GM19193 (cell line): ENCODE data around the gene TEX53.

Source experiments
- POLR2A ChIP-seq: IDR thresholded peaks from 4 replicates; pipeline ENCODE4 v1.6.1; 2011; ENCODE audit not compliant: insufficient read depth, insufficient read length; ENCODE audit errors: extremely low read depth

TEX53 gene

GRCh38 chr9:114626415-114627020, 31.1 kb downstream of the TEX53 start:
- no peak for TF ChIP-seq POLR2A

- no peak for TF ChIP-seq POLR2A
Measured at GRCh38 chr9:114624677-114625076, 32.9 kb downstream of the TEX53 start.

DNA sequence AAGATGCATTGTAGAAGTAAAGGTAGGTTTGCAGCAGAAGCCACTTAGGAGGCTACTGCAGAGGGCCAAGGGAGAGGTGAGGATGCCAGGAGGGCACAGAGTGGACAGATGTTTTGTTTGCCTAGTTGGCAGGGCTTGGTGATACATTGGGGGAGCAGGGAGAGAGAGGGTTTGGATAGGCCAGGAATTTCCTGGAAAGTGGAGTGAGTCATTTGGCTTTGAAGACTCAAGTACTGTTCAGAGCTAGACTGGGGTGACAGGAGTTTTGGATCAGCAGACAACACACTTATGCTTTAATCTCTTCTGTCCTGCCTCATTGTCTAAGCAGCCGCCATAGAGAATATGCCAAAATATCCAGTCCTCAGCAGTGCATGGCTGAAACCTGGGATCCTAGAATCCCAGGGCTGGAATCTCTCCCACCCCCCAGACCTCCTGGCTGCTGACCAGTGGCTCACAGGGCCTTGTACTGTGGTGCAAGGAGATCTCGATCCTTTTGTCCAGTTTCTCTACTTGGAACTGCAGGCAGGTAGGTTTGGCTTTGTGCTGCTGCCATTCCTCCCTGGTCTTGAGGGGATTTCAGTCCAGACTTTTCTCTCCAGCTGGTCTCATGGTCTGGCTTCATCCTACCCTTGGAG, 35.5 kb downstream of the TEX53 start:
- TF ChIP-seq POLR2A = no peak

DNA sequence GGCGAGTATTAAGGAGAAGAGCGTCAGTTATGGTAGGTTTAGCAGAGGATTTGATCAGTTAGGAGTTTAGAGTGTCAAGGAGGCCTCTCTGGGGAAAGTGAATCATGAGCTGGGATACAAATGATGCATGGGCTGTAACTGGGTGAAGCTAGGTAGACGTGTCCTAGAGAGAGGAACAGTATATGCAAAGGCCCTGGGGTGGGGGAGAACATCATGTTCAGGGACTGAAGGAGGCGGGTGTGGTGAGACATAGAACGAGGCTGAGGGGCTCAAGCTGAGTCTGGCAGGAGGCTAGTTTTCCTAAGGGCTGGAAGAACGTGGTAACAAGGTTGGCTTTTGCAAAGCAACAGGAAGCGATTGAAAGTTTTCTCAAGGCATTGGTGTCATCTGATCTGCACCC, 36.0 kb downstream of the TEX53 start:
- no peak for TF ChIP-seq POLR2A

DNA sequence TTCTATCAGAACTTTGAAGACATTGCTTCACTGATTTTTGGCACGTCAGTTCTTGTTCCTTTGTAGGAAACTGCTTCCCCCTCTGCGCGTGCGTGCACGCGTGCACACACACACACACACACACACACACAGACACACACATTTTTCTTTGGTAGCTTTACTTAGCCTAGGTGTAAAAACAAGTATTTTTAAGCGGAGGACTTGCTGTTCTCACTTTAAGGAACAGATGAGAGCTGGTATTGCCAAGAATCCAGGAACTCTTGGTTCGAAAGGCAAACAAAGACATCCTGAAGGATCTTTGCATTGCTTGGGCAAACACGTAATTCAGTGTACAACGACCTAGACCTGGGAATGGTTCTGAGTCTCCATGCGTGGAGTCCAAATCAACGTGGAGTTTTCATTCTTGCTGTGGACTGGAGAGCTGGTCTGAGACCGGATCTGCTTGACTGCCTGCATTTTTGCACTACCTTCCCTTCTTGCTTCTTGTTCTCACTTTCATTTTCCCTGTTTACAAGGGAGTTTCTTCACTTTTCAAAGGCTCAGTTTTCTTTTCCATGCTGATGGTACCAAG, 38.3 kb downstream of the TEX53 start:
- no peak for TF ChIP-seq POLR2A

GRCh38 chr9:114616684-114617520, 40.7 kb downstream of the TEX53 start:
- peak; percentile 21 for TF ChIP-seq POLR2A

DNA sequence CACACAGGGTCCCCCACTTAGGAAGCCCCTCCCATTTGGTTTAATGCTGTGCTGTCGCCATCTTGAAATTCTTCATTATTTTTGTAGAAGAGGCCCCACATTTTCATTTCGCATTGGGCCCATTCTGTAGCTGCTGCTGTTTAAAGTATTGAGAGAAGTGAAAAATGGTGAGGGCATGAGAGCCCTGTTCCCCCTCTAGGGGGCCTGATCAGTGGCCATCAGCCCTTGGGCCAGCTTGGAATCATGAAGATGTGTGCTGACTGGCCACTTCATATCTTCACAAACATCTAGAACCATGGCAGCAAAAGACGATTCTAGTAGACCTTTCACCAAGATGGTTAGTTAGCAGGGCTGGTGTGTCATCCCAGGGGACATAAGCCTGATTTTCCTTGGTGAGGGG, 43.2 kb downstream of the TEX53 start:
- no peak for TF ChIP-seq POLR2A

DNA sequence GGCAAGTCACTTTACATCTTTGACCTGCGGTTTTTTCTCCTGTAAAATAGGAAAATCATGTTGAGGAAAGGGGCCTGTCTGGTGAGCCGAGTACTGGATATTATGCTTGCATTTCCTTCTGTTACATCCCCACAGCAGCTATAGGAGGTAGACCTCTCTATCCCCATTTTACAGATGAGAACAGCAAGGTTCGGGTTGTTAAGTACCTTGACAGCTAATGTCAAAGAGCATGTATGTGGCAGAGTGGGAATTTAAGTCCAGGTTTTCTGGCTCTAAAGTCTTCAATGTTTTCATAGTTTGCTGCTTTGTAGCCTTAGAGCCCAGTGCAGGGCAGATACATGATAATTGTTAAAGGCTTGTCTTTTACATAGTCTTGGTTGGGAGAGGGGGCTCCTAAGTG, 43.7 kb downstream of the TEX53 start:
- no peak for TF ChIP-seq POLR2A

DNA sequence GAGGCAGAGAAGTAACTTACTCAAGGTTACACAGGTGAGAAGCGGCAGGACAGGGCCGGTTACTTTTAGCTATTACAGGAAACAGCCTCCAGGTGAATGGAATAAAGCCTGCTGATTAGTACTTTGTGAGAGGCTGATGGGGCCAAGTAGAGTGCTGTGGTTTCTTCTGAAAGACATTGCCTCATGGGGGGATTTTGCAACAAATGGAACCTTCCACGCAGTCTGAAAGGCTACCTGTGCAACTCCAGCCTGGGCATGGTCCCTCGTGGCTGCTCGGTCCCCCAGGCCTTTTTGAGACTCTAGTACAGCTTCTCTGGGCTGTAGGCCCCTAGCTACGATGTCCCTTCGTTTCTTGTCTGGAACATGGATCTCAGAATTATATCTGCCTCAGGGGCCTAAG, 44.5 kb downstream of the TEX53 start:
- no peak for TF ChIP-seq POLR2A

GRCh38 chr9:114612272-114612923, 45.2 kb downstream of the TEX53 start:
- TF ChIP-seq POLR2A = no peak

DNA sequence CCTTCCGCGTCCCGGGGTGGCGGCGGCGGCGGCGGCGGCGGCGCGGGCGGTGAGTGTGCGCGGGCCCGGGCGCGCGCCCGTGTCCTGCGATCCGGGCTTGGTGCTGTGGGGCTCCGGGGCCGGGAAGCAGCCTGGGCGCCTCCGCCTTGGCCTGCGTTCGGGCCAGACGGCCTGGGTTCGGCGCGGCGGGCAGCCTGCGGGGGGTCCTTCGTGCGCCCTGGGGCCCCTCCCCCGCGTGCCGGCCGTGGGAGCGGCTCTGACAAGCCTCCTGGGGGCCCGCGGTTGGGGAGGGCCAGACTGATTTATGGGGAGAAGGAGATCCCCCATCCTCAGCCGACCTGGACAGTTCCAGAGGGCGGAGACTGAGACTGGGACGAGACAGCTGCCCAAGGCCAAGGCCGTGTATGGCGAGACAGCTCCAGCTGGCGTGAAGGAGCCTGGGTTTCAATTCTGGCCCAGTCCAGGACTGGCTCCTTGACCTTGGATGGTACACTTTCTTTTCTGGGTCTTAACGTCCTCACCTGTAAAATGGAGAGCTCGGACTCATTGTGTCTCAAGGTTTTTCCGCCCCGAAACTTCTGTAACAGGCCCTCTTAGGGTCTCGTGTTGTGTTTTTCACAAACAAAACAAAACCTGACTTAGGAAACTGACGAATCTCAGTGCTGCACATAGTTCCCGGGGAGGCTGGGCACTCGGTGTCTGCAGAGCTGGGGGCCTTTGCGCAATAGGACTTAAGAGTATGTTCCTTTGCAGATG, 45.9 kb downstream of the TEX53 start:
- TF ChIP-seq POLR2A = no peak

DNA sequence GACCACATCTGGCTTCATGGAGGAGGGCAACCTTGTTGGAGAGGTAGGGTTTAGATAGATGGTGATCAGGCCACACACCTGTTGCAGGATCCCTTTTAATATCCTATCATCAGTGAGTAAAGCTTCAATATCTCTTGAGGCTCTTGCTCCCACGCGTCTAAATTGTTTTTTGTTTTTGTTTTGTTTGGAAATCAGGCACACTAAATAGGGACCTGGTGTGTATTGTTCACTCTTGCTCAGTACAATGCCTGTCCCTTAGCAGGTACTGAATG, 49.1 kb downstream of the TEX53 start:
- no peak for TF ChIP-seq POLR2A

GRCh38 chr9:114607671-114608524, 49.7 kb downstream of the TEX53 start:
- no peak for TF ChIP-seq POLR2A

GRCh38 chr9:114606597-114607207, 50.9 kb downstream of the TEX53 start:
- TF ChIP-seq POLR2A = no peak
